Measurements from ENCODE around the gene EXOSC1.

DNA sequence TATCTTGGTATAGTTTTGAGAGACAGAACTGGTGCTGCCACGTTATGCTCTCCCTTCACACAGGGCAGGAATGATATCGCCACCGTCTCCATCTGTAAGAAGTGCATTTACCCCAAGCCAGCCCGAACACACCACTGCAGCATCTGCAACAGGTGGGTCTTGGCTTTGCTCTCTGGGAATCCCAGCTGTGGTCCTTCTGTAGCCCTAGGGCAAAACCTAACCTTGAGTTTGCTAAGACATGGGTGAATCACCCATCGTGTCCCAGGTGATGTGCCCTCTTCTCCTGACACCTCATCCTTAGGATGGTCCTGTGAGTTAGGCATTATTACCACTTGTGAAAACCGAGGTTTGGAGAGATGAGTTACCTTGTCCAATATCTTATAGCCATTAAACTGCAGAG lies 6.5 kb upstream of the EXOSC1 start:
- TF ChIP-seq ZFX (IDR thresholded peaks at IDR 0.05) = no peak
- TF ChIP-seq CTCF (conservative IDR thresholded peaks at IDR 0.05) = no peak

Measured in C4-2B (cell line).